C4-2B (cell line): Measurements from ENCODE around the gene CRY1.

ENCODE experiments used
- ZFX ChIP-seq: fragments of 450-650 bp; IDR thresholded peaks from 2 replicates; pipeline ENCODE4 v1.6.1; 2017
- TF ChIP-seq, protein P1 (sequence below): fragments of 450-650 bp; conservative IDR thresholded peaks from 2 replicates; pipeline ENCODE4 v1.5.1; 2017; ENCODE audit warnings: mild to moderate bottlenecking

DNA sequence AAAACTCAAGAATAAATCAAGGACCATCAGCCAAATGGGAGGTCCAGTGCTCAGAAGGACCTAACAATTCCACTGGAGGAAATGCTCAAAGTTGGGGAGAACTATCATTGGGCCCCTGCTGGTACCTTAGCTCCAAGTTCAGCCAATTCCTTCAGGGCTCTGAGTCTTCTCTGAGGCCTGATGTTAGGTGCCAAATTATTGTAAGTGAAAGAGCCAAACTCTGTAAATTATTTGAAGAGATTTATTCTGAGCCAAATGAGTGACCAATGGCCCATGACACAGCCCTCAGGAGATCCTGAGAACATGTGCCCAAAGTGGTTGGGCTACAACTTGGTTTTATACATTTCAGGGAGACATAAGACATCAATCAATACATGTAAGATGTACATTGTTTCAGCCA is 145.9 kb downstream of the CRY1 start:
- TF ChIP-seq, protein P1, sequence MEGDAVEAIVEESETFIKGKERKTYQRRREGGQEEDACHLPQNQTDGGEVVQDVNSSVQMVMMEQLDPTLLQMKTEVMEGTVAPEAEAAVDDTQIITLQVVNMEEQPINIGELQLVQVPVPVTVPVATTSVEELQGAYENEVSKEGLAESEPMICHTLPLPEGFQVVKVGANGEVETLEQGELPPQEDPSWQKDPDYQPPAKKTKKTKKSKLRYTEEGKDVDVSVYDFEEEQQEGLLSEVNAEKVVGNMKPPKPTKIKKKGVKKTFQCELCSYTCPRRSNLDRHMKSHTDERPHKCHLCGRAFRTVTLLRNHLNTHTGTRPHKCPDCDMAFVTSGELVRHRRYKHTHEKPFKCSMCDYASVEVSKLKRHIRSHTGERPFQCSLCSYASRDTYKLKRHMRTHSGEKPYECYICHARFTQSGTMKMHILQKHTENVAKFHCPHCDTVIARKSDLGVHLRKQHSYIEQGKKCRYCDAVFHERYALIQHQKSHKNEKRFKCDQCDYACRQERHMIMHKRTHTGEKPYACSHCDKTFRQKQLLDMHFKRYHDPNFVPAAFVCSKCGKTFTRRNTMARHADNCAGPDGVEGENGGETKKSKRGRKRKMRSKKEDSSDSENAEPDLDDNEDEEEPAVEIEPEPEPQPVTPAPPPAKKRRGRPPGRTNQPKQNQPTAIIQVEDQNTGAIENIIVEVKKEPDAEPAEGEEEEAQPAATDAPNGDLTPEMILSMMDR, result no peak
- no peak for TF ChIP-seq ZFX
